Right lung (tissue), 5 donors: Measurements from ENCODE around the gene RAB31. TPM values are rescaled to one million over a fixed set of nuclear protein-coding genes. Genes with fewer than 3 reads are reported as not detected.

Experiments used
- DNase-seq, 2 donors: peaks; one replicate each; pipeline ENCODE4 v3.0.0-alpha.2; 2013
- polyA plus RNA-seq, 5 donors: library from polyadenylated mRNA; unstranded; fragments of 120-200 nt; gene quantifications; one replicate each; pipeline versions ENCODE4 v1.2.1 to v1.2.3, GENCODE V29; 2013; ENCODE audit warnings: inconsistent platforms in 1 of 5, low replicate concordance in 1 of 5; ENCODE audit not compliant: insufficient read length in 5 of 5, insufficient read depth in 1 of 5

RAB31 gene
- polyA plus RNA-seq, 5 donors = 31.2 to 40.6 (median 33.1) TPM

DNA sequence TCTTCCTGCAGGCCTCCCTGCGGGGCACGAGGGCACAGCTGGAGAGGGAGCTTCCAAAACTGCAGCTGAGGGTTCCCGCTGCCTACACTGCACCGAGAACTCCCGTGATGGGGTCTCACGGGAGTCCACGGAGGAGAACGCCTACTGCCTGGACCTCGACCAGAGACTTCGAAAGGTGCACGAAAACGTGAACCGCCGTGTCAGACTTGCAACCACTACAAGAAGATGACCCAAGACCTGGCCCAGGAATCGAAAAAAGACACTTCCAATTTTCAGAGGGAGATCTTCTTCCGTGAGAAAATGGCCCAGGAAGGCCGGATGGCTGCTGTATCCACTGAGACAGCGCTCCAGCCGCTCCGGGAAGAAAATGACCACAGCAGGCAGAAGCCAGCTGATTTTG, 124.8 kb downstream of the RAB31 start:
- DNase-seq = no peak

DNA sequence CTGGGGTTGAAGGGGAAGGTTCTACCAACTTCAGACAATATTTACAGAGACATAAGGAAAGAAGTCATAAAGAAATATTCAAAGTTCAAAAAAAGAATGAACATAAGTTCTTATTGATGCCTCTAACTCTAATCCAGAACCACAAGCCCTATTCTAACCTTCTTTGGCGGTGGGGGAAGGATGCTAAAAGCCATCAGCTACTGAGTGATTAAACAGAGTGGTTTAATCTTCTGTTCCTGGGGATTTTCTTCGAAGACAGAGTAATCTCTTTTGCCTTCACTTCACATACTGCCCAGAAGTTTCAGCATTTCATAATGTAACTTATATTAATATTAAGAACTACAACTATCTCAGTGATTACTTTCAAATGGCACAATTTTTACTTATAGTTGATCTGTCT, 126.5 kb downstream of the RAB31 start:
- no peak for DNase-seq

DNA sequence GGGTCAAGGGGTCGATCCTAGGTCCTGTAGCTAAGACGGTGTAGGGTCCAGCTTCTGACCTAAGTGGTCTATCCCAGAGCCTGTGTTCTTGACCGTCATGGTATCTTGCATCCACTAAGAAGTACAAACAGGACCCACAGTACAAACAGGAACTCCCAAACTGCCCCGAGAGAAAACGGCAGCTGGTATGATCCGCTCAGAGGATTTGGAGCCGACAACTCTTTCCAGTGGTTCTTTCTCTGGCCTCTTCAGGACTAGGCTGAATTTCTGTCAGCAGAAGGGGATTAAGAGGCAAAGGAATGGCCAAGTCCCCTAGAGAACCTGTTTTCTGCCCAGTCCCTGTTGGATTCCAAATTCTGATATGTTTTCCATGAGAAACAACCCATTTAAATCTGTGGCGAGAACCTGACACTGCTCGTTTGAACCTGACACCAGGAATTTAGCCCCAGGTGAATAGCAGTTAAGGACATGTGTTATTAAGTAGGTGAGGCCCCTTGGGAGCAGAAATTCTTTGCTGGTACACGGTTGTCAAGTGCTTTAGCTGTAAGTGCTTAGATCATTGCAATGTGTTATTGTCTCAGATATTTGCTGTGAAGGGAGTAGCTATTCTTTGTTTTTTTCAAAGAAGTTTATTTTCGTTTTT, 127.1 kb downstream of the RAB31 start:
- peak in 1 of 2 donors; percentile 39 for DNase-seq

DNA sequence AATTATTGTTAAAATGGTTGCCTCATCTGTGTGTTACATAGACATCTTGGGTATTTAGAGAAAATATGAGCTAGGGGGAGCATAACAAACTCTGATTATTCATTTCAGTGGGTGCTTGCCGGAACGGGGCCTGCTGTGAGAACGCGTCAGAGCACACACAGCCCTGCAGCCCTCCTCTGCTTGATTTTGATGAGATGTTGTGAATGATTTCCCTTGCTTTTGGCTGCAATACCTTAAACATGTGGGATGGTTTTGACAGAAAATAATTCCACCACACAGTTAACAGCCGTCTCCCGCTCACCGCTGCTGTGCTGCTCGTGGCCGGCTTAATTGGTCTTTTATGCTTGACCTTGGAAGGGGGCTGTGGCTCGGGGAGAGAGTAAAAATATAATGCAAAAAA, 127.7 kb downstream of the RAB31 start:
- DNase-seq = no peak

DNA sequence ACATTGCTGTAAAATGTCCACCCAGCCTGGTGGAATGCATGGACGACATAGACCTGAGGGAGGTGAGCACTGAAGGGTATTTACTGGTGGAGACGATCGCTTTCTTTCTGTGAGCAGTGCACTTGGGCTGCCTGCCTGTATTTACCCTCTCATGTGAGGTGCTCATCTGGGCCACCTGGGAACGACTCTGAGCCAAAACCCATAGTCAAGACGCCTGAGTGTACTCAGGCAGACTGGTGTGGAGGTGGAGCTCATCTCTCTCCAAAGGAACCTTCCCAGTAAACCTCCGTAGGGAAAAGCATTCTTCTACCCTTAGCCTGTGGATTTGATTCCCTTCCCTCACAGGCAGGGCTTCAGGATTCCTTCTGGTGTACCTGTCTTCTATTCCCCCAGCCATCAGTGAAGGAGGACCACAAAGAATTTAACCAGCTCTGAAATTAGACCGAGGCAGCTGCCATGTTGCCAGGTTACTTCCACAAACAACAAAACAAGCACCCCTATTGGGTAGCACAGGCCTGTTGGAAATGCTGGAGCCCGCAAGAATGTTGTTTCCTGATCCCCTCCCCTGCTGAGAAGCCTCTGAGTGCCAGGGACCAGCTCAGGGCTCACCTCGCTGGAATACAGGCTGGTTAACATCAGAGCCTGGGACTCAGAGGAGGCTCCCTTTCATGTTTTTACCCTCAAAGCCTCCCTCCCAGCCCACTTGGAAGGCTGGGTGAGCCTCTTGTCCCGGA, 130.2 kb downstream of the RAB31 start:
- no peak for DNase-seq

DNA sequence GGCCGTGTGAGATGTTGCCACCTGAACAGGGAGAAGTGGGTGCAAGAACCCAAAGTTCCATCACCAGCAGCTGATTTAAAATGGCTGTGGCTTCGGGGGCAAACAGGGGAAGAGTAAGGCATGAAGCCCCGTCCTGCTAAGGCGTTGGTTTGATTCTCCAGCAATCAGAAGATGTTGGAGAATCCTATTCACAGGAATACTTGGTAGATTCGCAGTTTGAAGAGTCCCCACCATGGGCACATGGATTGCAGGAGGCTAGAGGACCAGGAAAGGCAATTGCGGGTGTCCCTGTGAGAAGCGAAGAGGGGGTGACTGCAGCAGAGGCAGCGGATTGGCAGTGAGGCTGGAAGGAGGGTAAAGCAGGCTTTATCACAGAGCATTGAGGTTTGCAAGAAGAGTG, 131.1 kb downstream of the RAB31 start:
- DNase-seq = no peak

DNA sequence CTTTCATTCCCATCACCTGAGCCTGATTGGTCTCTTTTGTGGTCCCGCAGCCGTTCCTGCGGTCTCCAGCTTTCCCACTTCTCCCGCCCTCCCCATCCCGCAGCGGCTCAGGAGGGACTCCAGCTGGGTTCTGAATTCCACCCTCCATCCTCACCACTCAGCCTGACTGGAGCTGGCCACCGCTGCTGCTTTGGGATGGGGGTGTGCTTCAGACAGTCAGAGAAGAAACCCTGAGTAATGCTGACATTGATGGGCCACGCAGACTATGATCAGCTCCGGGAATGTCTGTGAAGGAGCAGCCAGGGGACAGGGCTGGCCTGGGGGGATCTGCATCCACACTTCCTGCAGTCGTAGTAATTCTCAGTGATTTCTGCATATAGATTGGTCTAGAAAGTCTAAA, 131.8 kb downstream of the RAB31 start:
- DNase-seq = no peak

DNA sequence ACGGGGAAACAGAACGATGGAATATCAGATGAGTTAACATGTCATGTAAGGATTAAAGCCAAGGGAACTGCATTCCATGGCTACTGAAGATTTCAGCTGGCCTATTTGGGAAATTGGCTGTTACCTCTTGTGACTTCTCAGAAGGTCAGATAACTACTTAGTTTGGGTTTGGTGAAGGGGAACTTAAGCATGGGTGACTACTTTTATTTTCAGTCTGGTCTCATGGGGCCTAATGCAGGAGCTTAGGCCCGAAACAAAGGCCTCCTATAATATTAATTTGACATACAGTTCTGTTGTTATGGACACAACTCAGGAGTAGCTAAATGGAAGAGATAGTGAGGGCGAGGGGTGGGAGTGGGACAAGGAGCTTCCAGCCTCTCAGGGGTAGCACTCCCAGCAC, 133.7 kb downstream of the RAB31 start:
- no peak for DNase-seq

DNA sequence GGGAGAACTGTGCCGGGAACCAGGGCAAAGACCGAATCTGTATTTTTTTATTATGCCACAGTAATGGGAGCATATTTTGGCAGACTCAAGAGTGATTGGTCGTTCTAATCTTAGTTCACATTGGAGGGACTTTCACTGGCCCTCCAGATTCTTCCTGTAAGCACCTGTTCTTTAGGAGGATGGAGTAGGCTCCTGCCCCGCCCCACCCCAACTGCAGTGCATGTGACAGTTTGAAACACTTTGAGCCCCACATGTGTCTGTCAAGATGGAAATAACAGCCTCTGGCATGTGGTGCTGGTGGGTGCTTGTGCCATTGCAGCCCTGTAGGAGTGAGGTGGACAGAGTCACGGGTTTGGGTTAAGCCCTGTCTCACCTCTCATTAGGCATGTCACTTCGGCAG, 134.3 kb downstream of the RAB31 start:
- DNase-seq = no peak

DNA sequence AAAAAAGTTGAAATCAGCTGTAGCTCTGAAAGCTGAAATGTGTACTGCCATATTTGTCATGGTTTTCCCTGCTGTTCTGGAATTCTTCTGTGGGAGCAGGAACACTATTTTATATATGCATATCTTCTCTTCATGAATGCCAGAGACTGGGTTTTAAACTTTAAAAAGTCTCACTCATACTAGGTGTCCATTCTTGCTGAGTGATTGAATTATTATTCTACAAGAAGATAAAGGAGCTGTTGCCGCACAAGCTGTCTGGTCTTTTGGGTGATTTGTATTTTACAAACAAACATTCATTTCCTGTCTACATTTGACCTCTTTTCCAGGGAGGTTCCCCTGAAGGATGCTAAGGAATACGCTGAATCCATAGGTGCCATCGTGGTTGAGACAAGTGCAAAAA, 137.2 kb downstream of the RAB31 start:
- DNase-seq = no peak

DNA sequence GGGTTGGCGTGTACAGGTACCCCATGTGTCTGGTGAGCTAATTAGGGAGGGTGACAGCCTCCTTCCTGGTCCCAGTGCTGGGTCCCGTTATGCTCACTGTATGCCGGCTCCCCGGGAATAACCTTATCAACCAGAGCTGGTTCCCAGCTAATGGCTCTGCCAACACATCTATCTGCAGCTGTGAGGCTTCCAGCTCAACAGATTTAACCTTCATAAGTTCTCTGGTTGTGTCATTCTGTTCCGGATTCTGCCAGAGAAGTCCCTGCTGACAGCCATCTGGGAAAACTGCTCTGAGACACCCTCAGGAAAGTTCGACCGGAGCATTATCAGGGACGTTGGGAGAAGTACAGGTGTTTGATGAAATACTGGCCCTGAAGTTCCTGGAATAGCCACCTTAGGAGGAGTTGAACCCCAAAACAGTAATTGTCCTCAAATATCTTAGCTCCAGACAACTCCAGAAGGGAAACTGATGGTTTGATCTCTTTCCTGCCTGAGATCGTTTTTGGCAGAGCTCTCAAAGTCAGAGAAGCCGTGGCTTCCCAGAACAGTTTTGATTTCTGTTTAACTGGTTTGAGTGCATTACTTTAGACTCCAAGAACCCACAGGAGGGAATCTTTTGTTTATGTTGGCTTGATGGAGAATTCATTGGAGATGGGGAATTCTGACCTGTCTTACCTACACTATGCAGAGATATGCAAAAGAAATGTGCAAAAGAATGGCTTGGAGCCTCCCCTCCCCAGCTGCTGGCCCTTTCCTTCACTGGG, 138.2 kb downstream of the RAB31 start:
- peak; percentile 32 to 51 for DNase-seq

DNA sequence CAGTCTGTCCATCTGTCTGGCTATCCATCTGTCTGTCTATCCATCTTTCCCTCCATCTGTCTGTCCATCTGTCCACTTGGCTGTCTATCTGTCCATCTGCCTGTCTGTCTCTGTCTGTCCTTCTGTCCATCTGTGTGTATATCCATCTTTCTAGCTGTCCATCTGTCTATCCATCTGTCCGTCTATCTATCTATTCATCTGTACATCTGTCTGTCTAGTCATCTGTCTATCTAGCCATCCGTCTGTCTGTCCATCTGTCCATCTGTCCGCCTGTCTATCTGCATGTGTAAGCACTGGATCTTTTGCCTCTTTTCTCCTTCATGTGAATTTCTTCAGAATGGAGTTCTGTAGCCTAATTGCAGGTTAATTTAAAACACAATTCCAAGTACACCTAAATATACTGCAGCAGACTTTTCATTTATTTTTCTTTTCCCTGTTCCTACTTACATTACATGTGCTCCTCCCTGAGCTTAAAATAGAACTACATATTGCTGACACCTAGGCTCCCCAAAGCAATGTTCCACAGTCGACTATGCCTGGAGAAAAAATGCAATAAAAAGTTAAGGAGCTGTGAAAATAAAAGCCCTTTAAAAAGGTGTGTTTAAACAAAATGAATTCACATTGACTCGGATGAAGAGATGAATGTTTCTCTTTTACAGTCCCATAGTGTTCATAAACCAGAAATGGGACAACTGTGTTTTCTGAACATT, 140.2 kb downstream of the RAB31 start:
- DNase-seq = no peak

DNA sequence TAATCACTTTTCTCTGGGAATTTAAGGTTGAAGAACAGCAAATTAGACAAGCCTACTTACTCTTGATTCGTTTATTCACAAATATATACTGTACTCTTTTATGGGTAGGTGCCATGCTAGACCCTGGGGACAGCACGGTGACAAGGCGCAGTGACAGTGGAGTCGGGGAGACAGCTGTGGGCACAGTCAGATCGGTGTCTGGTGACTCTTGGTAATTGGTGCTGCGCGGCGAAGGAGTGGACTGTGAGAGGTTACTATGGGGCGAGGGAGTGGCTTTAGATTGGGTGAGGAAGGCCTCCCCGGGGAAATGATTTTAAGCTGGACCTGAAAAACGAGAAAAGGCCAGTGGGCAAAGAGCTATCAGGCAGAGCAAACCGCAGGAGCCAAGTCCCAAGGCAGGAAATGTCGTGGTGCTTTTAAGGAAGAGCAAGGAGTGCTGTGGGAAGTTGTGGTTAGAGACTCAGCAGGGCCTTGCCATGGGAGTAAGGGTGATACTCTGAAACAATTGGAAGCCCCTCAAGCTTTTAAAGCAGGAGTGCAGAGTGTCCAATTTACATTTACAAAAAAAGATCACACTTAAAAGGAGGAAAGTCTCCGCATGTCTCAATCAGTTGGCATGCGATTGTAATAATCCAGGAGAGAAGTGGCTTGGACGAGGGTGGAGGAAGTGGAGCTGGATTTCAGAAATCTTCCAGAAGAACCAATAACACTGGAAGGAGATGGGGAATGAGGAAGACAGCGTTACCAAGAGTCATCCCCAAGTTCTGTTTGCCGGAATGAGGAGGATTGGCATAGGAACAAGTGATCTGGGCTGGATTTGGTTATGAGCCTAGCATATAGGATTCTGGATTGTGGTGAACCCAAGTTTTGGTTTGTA, 141.5 kb downstream of the RAB31 start:
- peak in 1 of 2 donors; percentile 21 for DNase-seq

DNA sequence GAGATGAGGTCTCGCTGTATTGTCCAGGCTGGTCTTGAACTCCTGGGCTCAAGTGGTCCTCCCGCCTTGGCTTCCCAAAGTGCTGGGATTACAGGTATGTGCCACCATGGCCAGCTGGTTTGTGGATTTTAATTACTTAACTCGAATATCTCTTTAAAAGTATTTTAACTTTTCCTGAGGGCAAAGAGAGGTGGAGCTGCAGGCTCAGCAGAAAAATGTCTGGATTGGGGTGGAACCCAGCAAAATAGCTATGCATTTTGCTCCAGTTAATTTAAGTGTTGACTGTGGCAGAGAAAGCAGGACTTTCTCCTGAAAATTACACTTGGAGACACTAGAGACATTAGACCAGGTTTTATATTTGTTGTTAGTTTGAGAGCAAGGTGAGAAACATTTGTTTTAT, 142.2 kb downstream of the RAB31 start:
- DNase-seq = no peak

DNA sequence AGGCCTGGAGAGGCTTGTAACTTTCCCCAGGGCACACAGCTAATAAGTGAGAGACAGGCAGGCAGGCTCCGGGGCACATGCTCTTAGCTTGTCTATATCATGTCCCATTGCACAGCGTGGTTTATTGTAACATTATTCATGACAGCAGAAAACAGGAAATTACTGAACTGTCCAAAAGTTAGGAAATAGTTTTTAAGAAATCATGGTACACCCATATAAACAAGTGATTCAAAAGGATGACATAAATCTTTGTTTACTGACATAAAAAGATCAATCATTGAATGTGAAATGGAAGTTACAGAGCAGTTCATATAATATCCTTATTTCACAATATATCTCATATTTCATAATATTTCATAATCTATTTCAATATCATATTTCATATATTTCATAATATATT, 143.4 kb downstream of the RAB31 start:
- no peak for DNase-seq

DNA sequence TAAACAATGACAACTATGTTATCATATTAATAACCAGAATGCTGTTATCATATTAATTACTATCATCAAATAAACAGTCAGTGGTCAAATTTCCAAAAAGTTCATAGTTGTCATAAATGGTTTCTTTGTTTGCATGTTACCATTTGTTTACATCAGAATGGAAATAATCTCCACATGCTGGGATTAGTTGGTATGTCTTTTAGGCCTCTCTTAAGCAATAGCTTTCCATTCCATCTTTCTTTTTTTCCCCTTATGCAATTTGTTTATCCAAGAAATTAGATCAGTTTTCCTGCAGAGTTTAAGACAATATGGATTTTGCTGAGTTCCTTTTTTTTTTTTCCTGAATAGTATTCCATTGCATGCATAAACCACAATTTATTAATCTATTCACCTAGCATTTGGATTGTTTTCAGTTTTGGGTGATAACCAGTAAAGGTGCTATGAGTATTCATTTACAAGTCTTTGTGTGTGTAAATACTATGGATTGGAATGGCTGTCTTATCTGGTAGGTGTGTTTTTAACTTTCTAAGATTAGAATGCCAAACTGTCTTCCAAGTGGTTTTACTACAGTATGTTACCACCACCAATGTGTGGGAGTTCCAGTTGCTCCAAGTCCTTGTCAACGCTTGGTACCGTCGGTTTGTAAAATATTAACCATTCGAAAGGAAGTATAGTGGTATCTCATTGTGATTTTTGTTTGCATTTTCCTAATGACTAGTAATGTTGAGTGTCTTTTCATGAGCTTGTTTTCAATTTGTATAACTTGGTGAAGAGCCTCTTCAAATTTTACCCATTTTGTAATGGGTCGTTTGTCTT, 144.4 kb downstream of the RAB31 start:
- no peak for DNase-seq

DNA sequence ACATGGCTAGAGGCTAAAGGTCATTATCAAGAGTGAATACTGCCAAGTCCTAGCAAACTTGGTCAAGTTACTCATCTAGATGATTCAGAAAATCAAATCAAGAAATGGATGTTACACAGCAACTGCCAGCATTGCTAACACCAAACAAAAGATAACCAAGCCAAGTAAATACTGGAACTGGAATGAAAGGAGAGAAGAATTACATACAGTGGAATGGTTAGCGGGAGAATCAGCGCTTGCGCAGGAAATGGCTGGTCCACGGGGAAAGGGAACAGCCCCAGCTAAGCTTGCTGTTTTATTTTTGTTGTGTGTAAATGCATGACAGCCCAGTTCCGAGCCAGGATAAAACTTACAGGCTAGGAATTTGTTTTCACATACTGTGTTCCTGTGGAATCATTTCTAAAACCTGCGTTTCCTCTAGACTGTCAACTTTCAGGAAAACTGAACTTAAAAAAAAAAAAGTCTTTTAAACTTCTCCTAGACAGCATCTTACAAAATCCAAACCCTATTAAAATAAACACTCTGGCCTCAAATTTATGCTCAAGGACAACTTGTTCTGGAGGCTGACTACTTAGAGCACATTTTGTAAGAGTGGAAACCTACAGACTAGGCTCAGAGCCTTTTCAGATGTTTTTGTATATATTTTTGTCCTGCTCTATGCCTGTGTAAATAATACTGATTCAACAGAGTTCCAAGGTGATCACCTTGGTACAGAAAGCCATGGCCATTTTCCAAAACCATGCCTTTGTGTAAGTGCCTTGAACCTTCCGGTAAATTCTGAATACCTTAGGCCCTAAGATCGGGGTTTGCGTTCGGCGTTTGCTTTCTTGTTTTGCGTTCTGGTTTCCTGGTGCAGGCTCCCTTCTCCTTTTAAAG, 146.9 kb downstream of the RAB31 start:
- DNase-seq = no peak

DNA sequence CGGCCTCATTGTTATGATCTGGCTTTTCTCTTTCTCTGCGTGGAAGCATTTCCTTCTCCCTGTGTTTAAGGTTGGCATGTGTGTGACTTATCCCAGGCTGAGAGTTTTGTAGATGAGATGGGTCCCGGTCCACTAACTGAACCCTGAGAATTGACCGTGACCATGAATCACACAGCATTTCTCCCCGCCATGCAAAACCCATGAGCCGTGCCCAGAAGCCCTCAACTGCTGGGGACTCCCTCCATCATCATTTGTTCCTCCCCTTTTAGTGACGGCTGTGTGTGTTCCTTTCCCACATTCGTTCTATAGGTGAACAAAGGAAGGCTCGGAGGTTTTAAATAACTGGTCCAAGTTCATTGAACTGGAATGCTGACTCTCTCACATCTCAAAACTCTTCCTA, 147.6 kb downstream of the RAB31 start:
- no peak for DNase-seq

DNA sequence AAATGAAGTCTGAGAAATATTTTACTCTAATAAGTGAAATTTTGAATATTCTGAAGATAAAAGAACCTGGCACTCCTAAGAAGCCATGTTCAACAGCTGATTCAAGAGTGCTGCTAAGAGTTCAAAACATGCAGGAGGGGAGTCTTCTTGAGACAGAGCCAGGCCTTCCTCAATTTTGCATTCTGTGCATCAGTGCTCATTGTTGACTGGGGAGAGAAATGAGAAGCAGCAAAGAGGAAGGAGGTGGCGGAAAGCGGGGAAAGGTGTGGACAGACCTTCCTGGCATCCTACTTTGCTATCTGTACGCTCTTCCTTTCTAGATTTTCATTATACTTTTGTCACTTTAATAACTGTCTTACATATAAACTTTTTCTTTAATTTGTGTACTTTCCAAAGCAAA, 148.0 kb downstream of the RAB31 start:
- no peak for DNase-seq
